ENCODE data around the gene TSPAN5.

Gene TSPAN5

DNA sequence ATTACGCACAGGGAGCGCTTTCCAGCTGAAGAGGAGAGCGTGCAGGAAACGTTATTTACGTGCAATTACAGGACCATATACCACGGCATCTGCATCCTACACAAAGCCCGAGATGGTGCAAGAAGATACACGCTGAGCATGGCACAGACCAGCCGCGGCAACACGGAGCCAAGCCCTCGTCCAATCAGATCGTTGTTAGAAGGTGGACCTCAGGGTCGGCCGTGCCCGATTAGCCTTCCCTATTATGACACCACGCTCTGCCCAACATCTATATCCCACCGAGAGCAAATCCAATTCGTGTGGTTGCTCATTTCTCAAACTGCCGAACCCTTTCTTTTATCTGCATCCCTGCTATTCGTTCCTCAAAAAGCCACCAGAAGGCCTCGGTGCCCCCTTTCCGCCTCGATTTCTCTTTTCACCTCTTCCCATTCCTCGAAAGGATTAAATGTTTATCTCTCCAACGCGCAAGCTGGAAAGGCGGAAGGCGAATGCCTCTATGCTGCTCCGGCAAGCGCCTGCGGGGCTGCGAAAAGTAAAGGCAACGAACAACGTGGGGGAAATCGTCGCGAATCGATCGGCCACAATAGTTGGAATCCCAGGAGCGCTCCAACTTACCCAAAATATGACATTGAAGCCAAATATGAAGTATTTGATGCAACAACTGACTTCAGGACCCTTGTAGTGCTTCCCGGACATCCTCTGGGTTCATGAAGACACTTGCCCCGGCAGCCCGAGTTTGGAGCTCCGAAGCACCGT lies 702 bp downstream of the TSPAN5 start:
- no peak for DNase-seq (ENCODE audit: low read depth)
- peak overlapping the region; percentile 67 for H3K4me3 ChIP-seq (ENCODE audit: low read depth, low read length)
- no peak for TF ChIP-seq CTCF (IDR thresholded peaks at IDR 0.05; ENCODE audit: insufficient read depth, low read depth, low read length, missing control alignments)

- no peak overlapping the region for H3K4me3 ChIP-seq (ENCODE audit: low read depth, low read length)
- TF ChIP-seq CTCF (IDR thresholded peaks at IDR 0.05; ENCODE audit: insufficient read depth, low read depth, low read length, missing control alignments) = no peak
- no peak for DNase-seq (ENCODE audit: low read depth)
Measured at GRCh38 chr4:98656886-98657285, 1.5 kb downstream of the TSPAN5 start.

DNA sequence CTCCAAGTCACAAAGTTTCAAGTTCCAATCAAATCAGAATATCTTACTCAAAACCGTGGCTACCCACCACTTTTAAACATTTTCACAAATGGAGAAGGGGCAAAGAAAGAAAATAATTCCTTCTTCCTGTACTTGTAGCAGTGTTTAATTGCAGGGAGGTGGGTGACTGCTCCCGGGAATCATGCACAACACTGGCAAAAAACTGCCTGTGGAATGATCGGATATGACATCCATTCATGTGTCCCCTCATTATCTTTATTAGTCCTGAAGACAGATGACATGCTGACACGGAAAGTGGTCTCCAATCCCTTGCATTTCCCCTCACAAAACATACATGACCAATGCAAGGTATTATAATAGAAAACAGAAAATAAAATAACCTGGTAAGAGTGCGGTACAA lies 2.0 kb downstream of the TSPAN5 start:
- H3K4me3 ChIP-seq (ENCODE audit: low read depth, low read length) = no peak overlapping the region
- TF ChIP-seq CTCF (IDR thresholded peaks at IDR 0.05; ENCODE audit: insufficient read depth, low read depth, low read length, missing control alignments) = no peak
- no peak for DNase-seq (ENCODE audit: low read depth)

GRCh38 chr4:98653890-98654867 lies 4.2 kb downstream of the TSPAN5 start:
- no peak for DNase-seq (ENCODE audit: low read depth)
- no peak for TF ChIP-seq CTCF (IDR thresholded peaks at IDR 0.05; ENCODE audit: insufficient read depth, low read depth, low read length, missing control alignments)
- no peak overlapping the region for H3K4me3 ChIP-seq (ENCODE audit: low read depth, low read length)

DNA sequence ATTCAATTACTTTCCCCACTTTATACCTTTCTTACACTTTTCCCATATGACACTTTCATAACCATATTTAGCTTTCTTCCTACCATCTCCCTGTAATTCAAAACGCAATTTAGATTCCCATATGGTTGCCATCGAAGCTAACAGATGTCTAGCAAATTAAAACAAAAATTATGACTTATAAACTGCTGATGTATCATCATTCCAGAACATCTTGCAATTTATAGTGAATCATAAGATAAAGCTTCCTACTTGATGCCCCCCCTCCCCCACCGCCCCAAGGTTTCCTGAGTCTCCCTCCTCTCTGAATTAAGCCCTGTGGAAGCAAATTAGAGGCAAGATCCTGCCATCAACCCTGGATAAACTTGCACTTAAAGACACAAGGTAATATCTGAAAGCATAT lies 5.4 kb downstream of the TSPAN5 start:
- no peak for TF ChIP-seq CTCF (IDR thresholded peaks at IDR 0.05; ENCODE audit: insufficient read depth, low read depth, low read length, missing control alignments)
- H3K4me3 ChIP-seq (ENCODE audit: low read depth, low read length) = no peak overlapping the region
- no peak for DNase-seq (ENCODE audit: low read depth)

DNA sequence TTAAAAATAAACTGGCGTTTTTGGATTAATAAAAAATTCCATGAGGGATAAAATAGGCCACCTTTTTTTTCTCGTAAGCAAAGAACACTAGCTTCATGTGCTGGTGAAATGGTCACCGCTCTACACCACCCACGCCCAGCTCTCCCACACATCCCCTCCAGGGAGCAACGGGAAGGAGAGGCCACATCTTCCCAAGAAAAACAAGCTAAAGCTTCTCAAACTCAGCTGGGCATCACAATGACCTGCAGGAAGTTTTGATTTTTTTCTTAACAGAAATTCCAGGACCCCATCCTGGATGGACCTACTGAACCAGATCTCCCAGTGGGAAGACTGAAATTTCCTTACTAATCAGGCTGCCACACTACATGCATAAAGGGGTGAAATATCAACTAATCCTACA lies 9.8 kb downstream of the TSPAN5 start:
- no peak overlapping the region for H3K4me3 ChIP-seq (ENCODE audit: low read depth, low read length)
- no peak for TF ChIP-seq CTCF (IDR thresholded peaks at IDR 0.05; ENCODE audit: insufficient read depth, low read depth, low read length, missing control alignments)
- DNase-seq (ENCODE audit: low read depth) = no peak

Data from GM12865 (cell line).